Activated CD8-positive, alpha-beta T cell treated with anti-CD3 and anti-CD28 coated beads for 36 hours (primary cell): ENCODE data around the gene CYBC1. TPM values are rescaled to one million over a fixed set of nuclear protein-coding genes. Genes with fewer than 3 reads are reported as not detected.

Source experiments
- ATAC-seq: fragments of 200-7000 bp; cut with Tn5 transposase; one replicate; pipeline ENCODE4 v1.10.0; 2021; ENCODE audit warnings: mild to moderate bottlenecking, moderate library complexity
- CTCF ChIA-PET: fragments of 350-600 bp; sonication (Branson Sonifier 250); formaldehyde crosslinking; loops from one replicate; lab custom pipeline; 2021; ENCODE audit warnings: antibody characterized with exemption; lab: Charles Lee
- POLR2A ChIA-PET: fragments of 350-600 bp; sonication (Branson Sonifier 250); formaldehyde crosslinking; loops from one replicate; lab custom pipeline; 2021; ENCODE audit warnings: antibody characterized with exemption; lab: Charles Lee
- DNase-seq: peaks from one replicate; pipeline ENCODE4 v3.0.0-alpha.2; 2020
- H3K27ac Mint-ChIP-seq: one replicate; pipeline ENCODE4 v1.8.0; 2021; ENCODE audit warnings: mild to moderate bottlenecking, mixed read lengths
- H3K27me3 Mint-ChIP-seq: one replicate; pipeline ENCODE4 v1.8.0; 2021; ENCODE audit warnings: mixed read lengths
- H3K36me3 Mint-ChIP-seq: one replicate; pipeline ENCODE4 v1.8.0; 2021; ENCODE audit warnings: low read depth, mixed read lengths
- H3K4me1 Mint-ChIP-seq: one replicate; pipeline ENCODE4 v1.8.0; 2021; ENCODE audit warnings: low read depth, mixed read lengths
- H3K4me3 Mint-ChIP-seq: one replicate; pipeline ENCODE4 v1.8.0; 2021; ENCODE audit warnings: mild to moderate bottlenecking, moderate library complexity, mixed read lengths
- H3K9me3 Mint-ChIP-seq: one replicate; pipeline ENCODE4 v1.8.0; 2021; ENCODE audit warnings: mixed read lengths
- CTCF ChIP-seq: fragments of 200-600 bp; IDR thresholded peaks from one replicate; pipeline ENCODE4 v1.8.0; 2022; ENCODE audit warnings: antibody characterized with exemption, mild to moderate bottlenecking
- intact Hi-C: fragments of 100-400 bp; cut with micrococcal nuclease; formaldehyde crosslinking; loops from one replicate; pipeline ENCODE4 v1.10.0; 2022
- total RNA-seq, 2 experiments: library from RNA; stranded (reverse); gene quantifications; one replicate each; pipeline ENCODE4 v1.2.3, GENCODE V29; 2021

Gene CYBC1
- total RNA-seq, 2 experiments from 2014 or later = 189 to 192 TPM

GRCh38 chr17:82449131-82449882 lies 1.2 kb downstream of the CYBC1 start:
- ChIA-PET POLR2A (interaction anchor here (0.7 to 2.3 kb wide), 18 partner anchors 9 to 427 kb away, joined by 3 to 27 read pairs (median 4); partner anchors contain the start of genes CENPX, FOXK2, HEXD and NARF), CTCF (interaction anchor here (0.7 to 2.1 kb wide), 3 partner anchors 11 to 30 kb away, joined by 3 to 9 read pairs (median 4); no protein-coding TSS in a partner anchor)
- Mint-ChIP-seq H3K9me3 (no peaks in the 10 kb centered on the region), H3K36me3 (peaks cover 34% of the 10 kb centered on the region), H3K4me3 (peak overlapping the region; percentile 99), H3K27ac (peak overlapping the region; percentile 100), H3K27me3 (no peaks in the 10 kb centered on the region), H3K4me1 (peaks cover 27% of the 10 kb centered on the region)
- ATAC-seq (peak; percentile 56), DNase-seq (peak; percentile 90)
- intact Hi-C loops = no loop called here
- TF ChIP-seq CTCF = no peak

- CTCF ChIA-PET = interaction anchor here (1.3 to 2.1 kb wide), 2 partner anchors 23 to 31 kb away, joined by 4 to 9 read pairs; no protein-coding TSS in a partner anchor
- Mint-ChIP-seq H3K4me1 (peaks cover 27% of the 10 kb centered on the region), H3K4me3 (peak overlapping the region; percentile 57), H3K36me3 (peaks cover 41% of the 10 kb centered on the region), H3K27ac (peak overlapping the region; percentile 83), H3K27me3 (no peaks in the 10 kb centered on the region), H3K9me3 (no peaks in the 10 kb centered on the region)
- intact Hi-C loops = no loop called here
- POLR2A ChIA-PET = no interaction called here
- ATAC-seq (no peak), DNase-seq (no peak)
- TF ChIP-seq CTCF = no peak
Measured at GRCh38 chr17:82447876-82448275, 2.7 kb downstream of the CYBC1 start.

- intact Hi-C loops = no loop called here
- TF ChIP-seq CTCF = no peak
- no peak for ATAC-seq
- H3K27ac Mint-ChIP-seq = peak overlapping the region; percentile 46
- no peak for DNase-seq
- H3K4me1 Mint-ChIP-seq = peaks cover 22% of the 10 kb centered on the region
- no peak overlapping the region for H3K4me3 Mint-ChIP-seq
- peaks cover 44% of the 10 kb centered on the region for H3K36me3 Mint-ChIP-seq
- H3K9me3 Mint-ChIP-seq = no peaks in the 10 kb centered on the region
- ChIA-PET CTCF (no interaction called here), POLR2A (interaction anchor here (1.4 to 2.2 kb wide), 2 partner anchors 10 to 30 kb away, joined by 5 to 11 read pairs; no protein-coding TSS in a partner anchor)
- H3K27me3 Mint-ChIP-seq = no peaks in the 10 kb centered on the region
Measured at GRCh38 chr17:82446649-82447048, 3.9 kb downstream of the CYBC1 start.

GRCh38 chr17:82446124-82446523 lies 4.4 kb downstream of the CYBC1 start:
- POLR2A ChIA-PET = interaction anchor here (1.4 to 2.2 kb wide), 3 partner anchors 10 to 30 kb away, joined by 3 to 11 read pairs (median 5); no protein-coding TSS in a partner anchor
- ATAC-seq (no peak), DNase-seq (no peak)
- H3K9me3 Mint-ChIP-seq = no peaks in the 10 kb centered on the region
- intact Hi-C loops = no loop called here
- H3K27me3 Mint-ChIP-seq = no peaks in the 10 kb centered on the region
- no peak for TF ChIP-seq CTCF
- peak overlapping the region; percentile 20 for H3K27ac Mint-ChIP-seq
- H3K4me1 Mint-ChIP-seq = peaks cover 17% of the 10 kb centered on the region
- H3K36me3 Mint-ChIP-seq = peaks cover 44% of the 10 kb centered on the region
- H3K4me3 Mint-ChIP-seq = no peak overlapping the region
- CTCF ChIA-PET = no interaction called here

GRCh38 chr17:82445542-82445941 lies 5.0 kb downstream of the CYBC1 start:
- POLR2A ChIA-PET = interaction anchor here (1.4 to 2.2 kb wide), 3 partner anchors 9 to 31 kb away, joined by 3 to 11 read pairs (median 5); no protein-coding TSS in a partner anchor
- Mint-ChIP-seq H3K27me3 (no peaks in the 10 kb centered on the region), H3K9me3 (no peaks in the 10 kb centered on the region), H3K4me1 (peaks cover 16% of the 10 kb centered on the region), H3K4me3 (no peak overlapping the region), H3K27ac (peak overlapping the region; percentile 25), H3K36me3 (peaks cover 44% of the 10 kb centered on the region)
- CTCF ChIA-PET = interaction anchor here (1.3 kb wide), 1 partner anchor 21 kb away, joined by 4 read pairs; no protein-coding TSS in a partner anchor
- ATAC-seq (no peak), DNase-seq (no peak)
- intact Hi-C loops = no loop called here
- no peak for TF ChIP-seq CTCF
